Endothelial cell of umbilical vein (primary cell): Measurements from ENCODE around the gene IL10RA. TPM values are rescaled to one million over a fixed set of nuclear protein-coding genes. Genes with fewer than 3 reads are reported as not detected.

ENCODE experiments used
- BruUV-seq: library from RNA; stranded (reverse); fragments of 400-500 nt; replicated peaks from 2 replicates; lab custom pipeline; 2021; lab: Mats Ljungman, UMichigan
- CTCF ChIA-PET: fragments of 300-600, 350-600 bp; sonication (Branson Sonifier 250); formaldehyde crosslinking; loops from one replicate; lab custom pipeline; 2021; ENCODE audit warnings: antibody characterized with exemption, inconsistent platforms; lab: Charles Lee
- POLR2A ChIA-PET: fragments of 300-600, 350-600 bp; sonication (Branson Sonifier 250); formaldehyde crosslinking; loops from one replicate; lab custom pipeline; 2021; ENCODE audit warnings: antibody characterized with exemption, inconsistent platforms; lab: Charles Lee
- DNase-seq: peaks from one replicate; pipeline ENCODE4 v3.0.0-alpha.2; 2011; ENCODE audit warnings: low read depth, low spot score
- FAIRE-seq: peaks from 2 replicates; lab custom pipeline; 2011; peaks lifted over from hg19 to GRCh38; lab: Jason Lieb, UNC
- H2AFZ ChIP-seq: 2 replicates; pipeline ENCODE4 v1.6.0; 2012; ENCODE audit warnings: low read depth, low read length, control low read depth, inconsistent platforms
- H3K27ac ChIP-seq: 2 replicates; pipeline ENCODE4 v1.5.1; 2011; ENCODE audit warnings: low read depth, mild to moderate bottlenecking, control low read depth, low read length, moderate library complexity; ENCODE audit not compliant: insufficient read depth
- H3K27me3 ChIP-seq, 2 experiments: 2 replicates each; pipeline versions ENCODE4 v1.6.0 to v1.6.1; 2011; ENCODE audit warnings: low read length in 2 of 2, mixed read lengths in 1 of 2; ENCODE audit not compliant: control insufficient read depth in 2 of 2, insufficient read depth in 2 of 2
- H3K36me3 ChIP-seq, 2 experiments: 2 replicates in 1 of 2; 3 replicates in 1 of 2; pipeline ENCODE4 v1.5.1; 2011; ENCODE audit warnings: low read length in 2 of 2, mild to moderate bottlenecking in 1 of 2, moderate library complexity in 1 of 2; ENCODE audit not compliant: control insufficient read depth in 2 of 2, insufficient read depth in 2 of 2; ENCODE audit errors: extremely low read depth in 1 of 2
- H3K4me1 ChIP-seq: 3 replicates; pipeline ENCODE4 v1.5.1; 2011; ENCODE audit warnings: mild to moderate bottlenecking, low read length; ENCODE audit not compliant: control insufficient read depth, insufficient read depth; ENCODE audit errors: extremely low read depth
- H3K4me2 ChIP-seq: 2 replicates; pipeline ENCODE4 v1.6.1; 2011; ENCODE audit warnings: low read length, control low read depth, mixed read lengths; ENCODE audit not compliant: insufficient read depth
- H3K4me3 ChIP-seq, 3 experiments: fragments of 200-600 bp in 1 of 3; sonication (generic), shearing (Covaris generic) in 1 of 3; replicated peaks in 1 of 3; 2 replicates each; pipeline ENCODE4 v1.5.1; 2011 to 2016; ENCODE audit warnings: control low read depth in 3 of 3, low read length in 3 of 3, mild to moderate bottlenecking in 2 of 3, inconsistent platforms in 1 of 3, low read depth in 1 of 3, moderate library complexity in 1 of 3; ENCODE audit not compliant: insufficient read depth in 1 of 3
- H3K79me2 ChIP-seq: 2 replicates; pipeline ENCODE4 v1.6.0; 2012; ENCODE audit warnings: low read length, inconsistent platforms; ENCODE audit not compliant: control insufficient read depth, insufficient read depth
- H3K9ac ChIP-seq: replicated peaks from 2 replicates; pipeline ENCODE3; 2011; ENCODE audit warnings: low read length, control low read depth; ENCODE audit not compliant: insufficient read depth; ENCODE audit errors: extremely low read depth
- H3K9me1 ChIP-seq: replicated peaks from 3 replicates; pipeline ENCODE4 v1.6.0; 2011; ENCODE audit warnings: mild to moderate bottlenecking, low read length; ENCODE audit not compliant: control insufficient read depth, insufficient read depth; ENCODE audit errors: extremely low read depth
- H3K9me3 ChIP-seq: replicated peaks from 2 replicates; pipeline ENCODE4 v1.5.1; 2012; ENCODE audit warnings: low read length, inconsistent platforms; ENCODE audit not compliant: control insufficient read depth, insufficient read depth
- H4K20me1 ChIP-seq: replicated peaks from 2 replicates; pipeline ENCODE3; 2011; ENCODE audit warnings: mild to moderate bottlenecking, low read length; ENCODE audit not compliant: control insufficient read depth, insufficient read depth; ENCODE audit errors: extremely low read depth
- GATA2 ChIP-seq: IDR thresholded peaks from 2 replicates; pipeline ENCODE4 v1.7.0; 2011; ENCODE audit warnings: low read depth, mild to moderate bottlenecking, moderate library complexity, mixed read lengths, low read length; ENCODE audit not compliant: insufficient read length, insufficient read depth
- JUN ChIP-seq: IDR thresholded peaks from 2 replicates; pipeline ENCODE4 v1.6.1; 2011; ENCODE audit warnings: borderline replicate concordance, low read depth; ENCODE audit not compliant: insufficient read length, insufficient read depth
- MAX ChIP-seq: IDR thresholded peaks from 2 replicates; pipeline ENCODE4 v1.6.1; 2011; ENCODE audit not compliant: insufficient read depth, insufficient read length
- POLR2AphosphoS5 ChIP-seq: IDR thresholded peaks from 2 replicates; pipeline ENCODE4 v1.6.1; 2012; ENCODE audit warnings: low read depth, mild to moderate bottlenecking, control low read depth, low read length, moderate library complexity; ENCODE audit not compliant: insufficient read depth
- dilution Hi-C: fragments of 300-500 bp; cut with MboI; formaldehyde crosslinking; loops from one replicate; pipeline ENCODE4 v1.15.0; 2019; ENCODE audit warnings: low sequenced_read_pairs; ENCODE audit not compliant: extremely low pct_ligation_motif_present
- intact Hi-C: fragments of 100-400 bp; cut with micrococcal nuclease; formaldehyde crosslinking; loops from one replicate; pipeline ENCODE4 v1.10.0; 2022
- polyA plus RNA-seq, 4 experiments: library from polyadenylated mRNA; depleted of rRNA in 3 of 4; stranded (reverse) in 3 of 4; unstranded in 1 of 4; fragments of >200 nt; gene quantifications; 2 replicates each; pipeline versions ENCODE4 v1.2.1 to v1.2.3, GENCODE V29; 2011 to 2012; ENCODE audit warnings: missing spikeins in 1 of 4
- total RNA-seq: library from RNA; stranded (reverse); gene quantifications from 2 replicates; pipeline ENCODE4 v1.2.3, GENCODE V29; 2021

The IL10RA gene
- total and polyA plus RNA-seq, 2 donors (not counting 3 experiments of a cell fraction or from before 2014, with no cell fraction given) = 0.04 TPM; not detected in 1

- H3K4me2 ChIP-seq = no peak overlapping the region
- H3K79me2 ChIP-seq = no peaks in the 10 kb centered on the region
- BruUV-seq = no TSS peak
- TF ChIP-seq GATA2 = no peak
- TF ChIP-seq POLR2AphosphoS5 = no peak
- no peaks in the 10 kb centered on the region for H4K20me1 ChIP-seq
- no peak overlapping the region for H3K9ac ChIP-seq
- H3K4me1 ChIP-seq = peaks cover 28% of the 10 kb centered on the region
- dilution Hi-C loops (no loop called here), intact Hi-C loops (no loop called here)
- no peak overlapping the region for H3K4me3 ChIP-seq
- DNase-seq = no peak
- no peak overlapping the region for H3K27ac ChIP-seq
- FAIRE-seq = no peak
- H2AFZ ChIP-seq = no peak overlapping the region
- no peaks in the 10 kb centered on the region for H3K9me1 ChIP-seq
- POLR2A ChIA-PET = no interaction called here
- no peaks in the 10 kb centered on the region for H3K27me3 ChIP-seq
- no peaks in the 10 kb centered on the region for H3K9me3 ChIP-seq
- CTCF ChIA-PET = no interaction called here
- no peaks in the 10 kb centered on the region for H3K36me3 ChIP-seq
These were observed 16.8 kb upstream of the IL10RA start for GRCh38 chr11:117969160-117969991.

- H3K4me3 ChIP-seq = no peak overlapping the region
- intact Hi-C loops (no loop called here), dilution Hi-C loops (no loop called here)
- no peaks in the 10 kb centered on the region for H3K79me2 ChIP-seq
- ChIA-PET CTCF (interaction anchor here (1.3 to 4.1 kb wide), 2 partner anchors 24 to 54 kb away, joined by 3 to 32 read pairs; no protein-coding TSS in a partner anchor), POLR2A (no interaction called here)
- peak; percentile 89 for FAIRE-seq
- peaks cover 28% of the 10 kb centered on the region for H3K4me1 ChIP-seq
- no peak overlapping the region for H3K4me2 ChIP-seq
- H4K20me1 ChIP-seq = no peaks in the 10 kb centered on the region
- TF ChIP-seq GATA2 (no peak), MAX (no peak), JUN (no peak)
- DNase-seq = peak; percentile 50
- H2AFZ ChIP-seq = peak overlapping the region; percentile 55
- H3K9ac ChIP-seq = no peak overlapping the region
- BruUV-seq = no TSS peak
- no peak overlapping the region for H3K27ac ChIP-seq
- H3K9me1 ChIP-seq = no peaks in the 10 kb centered on the region
- H3K27me3 ChIP-seq = no peaks in the 10 kb centered on the region
- no peaks in the 10 kb centered on the region for H3K9me3 ChIP-seq
- no peaks in the 10 kb centered on the region for H3K36me3 ChIP-seq
These were observed 15.7 kb upstream of the IL10RA start for GRCh38 chr11:117970400-117971024.
